ENCODE data around the gene PKDREJ. TPM values are rescaled to one million over a fixed set of nuclear protein-coding genes. Genes with fewer than 3 reads are reported as not detected.

PKDREJ gene
- total RNA-seq, 1 donor from 2014 or later, result 0.04 TPM

DNA sequence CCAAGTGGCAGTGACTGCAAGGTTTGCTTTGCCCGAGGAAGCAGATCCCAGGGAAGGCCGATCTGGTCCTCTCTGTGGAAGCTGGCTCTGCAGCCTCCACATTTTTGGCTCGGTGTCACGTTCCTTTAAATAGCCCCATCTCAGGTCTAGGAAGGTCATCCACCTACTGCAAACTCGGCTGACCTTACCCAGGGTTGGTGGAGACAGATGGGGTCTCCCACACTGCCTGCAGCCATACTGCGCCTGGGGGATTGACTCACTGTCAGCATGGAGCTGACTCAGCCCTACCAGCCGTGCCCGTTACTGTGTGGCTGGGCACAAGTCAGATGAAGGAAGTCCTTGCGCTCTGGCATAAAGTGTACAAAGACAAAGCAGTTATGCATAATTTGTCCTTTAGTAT is 29.9 kb downstream of the PKDREJ start:
- ATAC-seq, result peak; percentile 52

DNA sequence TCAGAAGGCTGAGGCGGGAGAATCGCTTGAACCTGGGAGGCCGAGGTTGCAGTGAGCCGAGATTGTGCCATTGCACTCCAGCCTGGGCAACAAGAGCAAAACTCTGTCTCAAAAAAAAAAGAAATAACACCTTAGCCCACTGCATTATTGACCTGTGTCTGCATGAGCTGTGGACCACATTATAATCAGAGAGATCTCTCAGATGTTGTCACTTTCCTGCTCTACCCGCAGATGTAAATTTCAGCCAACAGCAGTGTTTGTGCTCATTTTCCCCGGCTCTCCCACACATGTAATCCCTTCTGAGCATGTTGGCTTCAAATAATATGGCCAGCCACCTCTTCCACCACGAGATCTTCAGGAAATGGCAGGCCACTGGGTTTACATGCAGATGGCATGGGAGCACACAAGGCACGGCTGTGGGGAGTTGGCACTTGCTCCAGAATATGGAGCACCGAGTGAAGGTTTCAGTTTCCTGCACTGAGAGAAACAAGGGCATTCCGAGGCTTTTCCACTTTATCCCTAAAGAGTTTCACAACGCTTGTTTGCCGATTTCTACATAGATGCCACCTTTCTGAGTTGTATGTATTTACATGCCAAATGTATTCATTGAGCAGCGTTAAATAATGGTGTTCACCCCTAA is 32.8 kb downstream of the PKDREJ start:
- no peak for ATAC-seq

DNA sequence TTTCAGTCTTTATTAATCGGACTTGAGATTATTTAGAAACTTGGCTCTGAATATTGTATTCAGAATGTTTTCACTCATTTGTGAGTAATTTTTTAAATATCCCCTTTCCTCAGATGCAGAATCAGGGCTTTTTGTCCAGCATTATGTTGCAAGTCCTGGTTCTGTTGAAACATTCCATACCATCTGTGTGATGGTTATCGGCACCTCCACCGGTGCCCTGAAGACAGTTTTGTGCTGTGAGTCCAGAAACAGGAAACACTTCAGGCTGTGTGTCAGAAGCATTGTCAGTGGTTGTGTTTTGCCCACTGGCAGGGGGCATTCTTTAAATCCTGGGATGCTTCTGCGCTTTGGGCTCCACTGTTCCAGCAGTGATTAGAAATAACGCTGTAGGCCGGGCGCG is 33.4 kb downstream of the PKDREJ start:
- ATAC-seq, result no peak

DNA sequence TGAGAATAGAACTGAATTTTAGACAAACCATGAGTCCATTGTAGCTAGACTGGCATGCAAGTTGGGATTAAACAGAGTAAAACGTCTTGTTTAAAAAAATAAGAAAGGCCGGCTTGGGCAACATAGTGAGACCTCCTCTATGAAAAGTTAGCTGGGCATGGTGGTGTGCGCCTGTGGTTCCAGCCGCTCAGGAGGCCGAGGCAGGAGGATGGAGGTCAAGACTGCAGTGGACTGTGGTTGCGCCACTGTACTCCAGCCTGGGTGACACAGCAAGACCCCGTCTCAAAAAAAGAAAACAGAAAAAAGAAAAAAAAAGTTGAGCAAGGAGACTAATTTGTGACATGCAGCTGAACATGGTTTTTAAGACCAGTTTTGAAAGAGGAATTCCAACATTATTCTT is 36.6 kb downstream of the PKDREJ start:
- ATAC-seq, result no peak

DNA sequence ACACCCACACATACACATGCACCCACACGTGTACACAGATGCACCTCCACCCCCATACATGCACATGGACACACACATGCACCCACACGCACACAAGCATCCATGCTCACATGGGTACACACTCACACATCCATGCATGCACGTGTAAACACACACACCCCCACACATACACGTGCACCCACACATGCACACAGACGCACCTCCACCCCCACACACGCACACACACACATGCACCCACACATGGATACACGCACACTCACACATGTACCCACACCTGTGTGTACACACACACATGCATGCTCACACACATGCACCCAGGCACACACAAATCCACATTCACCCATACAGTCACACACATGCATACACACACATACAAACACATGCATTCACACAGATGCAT is 37.5 kb downstream of the PKDREJ start:
- ATAC-seq, result no peak

DNA sequence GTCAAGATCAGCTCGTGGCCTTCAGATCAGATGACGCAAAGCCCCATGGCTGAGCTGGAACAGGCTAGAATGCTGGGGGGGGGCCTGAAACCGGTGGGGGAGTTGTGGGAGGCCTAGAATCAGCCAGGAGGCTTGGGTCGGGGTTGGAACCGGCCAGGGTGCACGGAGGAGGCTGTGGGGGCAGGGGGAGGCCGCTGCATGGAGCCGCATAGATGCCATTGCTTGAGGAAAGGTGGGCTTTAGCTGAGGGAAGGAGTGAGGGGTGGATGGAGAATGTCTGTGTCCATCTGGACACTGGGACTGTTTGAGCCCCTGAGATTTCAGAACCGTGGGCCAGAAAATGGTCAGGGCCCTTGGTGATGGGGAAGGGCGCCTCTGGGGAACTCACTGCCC is 38.2 kb downstream of the PKDREJ start:
- ATAC-seq, result no peak

DNA sequence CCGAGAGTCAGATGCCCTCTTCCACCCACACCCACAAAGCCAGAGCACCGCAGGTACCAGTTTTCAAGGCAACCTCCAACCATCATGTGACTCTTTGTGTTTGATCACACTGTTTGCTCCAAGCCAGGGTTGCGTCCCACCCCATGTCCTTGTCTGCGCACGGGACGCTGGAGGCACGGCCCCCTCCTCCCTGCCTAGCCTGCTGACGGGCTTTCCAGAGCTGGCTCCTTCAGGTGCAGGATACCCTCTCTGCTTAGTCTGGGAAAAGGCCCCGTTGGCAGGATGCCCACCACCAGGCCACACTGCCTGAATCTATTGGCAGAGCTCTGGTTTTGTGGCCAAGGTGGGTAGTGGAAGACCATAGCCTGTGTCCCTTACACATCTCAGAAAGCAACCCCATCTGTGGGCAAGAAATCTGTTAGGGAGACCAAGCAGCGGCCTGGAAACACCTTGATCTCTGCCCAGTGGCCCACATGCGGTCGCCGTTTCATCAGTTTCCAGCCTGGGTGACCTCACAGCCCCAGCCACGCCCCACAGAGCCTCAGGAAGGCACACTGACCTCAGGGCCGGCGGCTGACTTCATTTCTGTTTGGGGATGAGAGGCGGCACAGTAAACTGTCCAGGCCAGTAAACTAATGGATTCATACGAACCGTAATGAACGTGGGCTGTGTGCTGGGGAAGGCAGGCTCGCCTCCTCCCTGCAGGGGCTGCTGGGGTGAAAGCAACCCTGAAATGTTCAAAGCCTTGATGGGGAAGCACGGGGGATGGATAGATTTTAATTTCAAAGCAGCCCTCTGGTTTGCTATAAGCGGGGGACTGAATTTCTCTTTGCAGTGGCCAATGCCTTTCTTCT is 38.9 kb downstream of the PKDREJ start:
- no peak for ATAC-seq

DNA sequence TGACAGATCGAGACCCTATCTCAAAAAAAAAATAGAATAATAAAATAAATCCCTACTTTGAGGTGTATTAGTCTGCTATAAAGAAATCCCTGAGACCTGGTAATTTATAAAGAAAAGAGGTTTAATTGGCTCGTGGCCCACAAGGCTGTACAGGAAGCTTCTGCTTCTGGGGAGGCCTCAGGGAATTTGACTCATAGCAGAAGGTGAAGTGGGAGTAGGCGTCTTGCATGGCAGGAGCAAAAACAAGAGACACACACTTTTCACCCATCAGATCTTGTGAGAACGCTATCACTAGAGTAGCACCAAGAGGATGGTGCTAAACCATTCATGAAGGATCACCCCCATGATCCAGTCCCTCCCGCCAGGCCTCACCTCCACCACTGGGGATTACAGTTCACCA is 42.2 kb downstream of the PKDREJ start:
- ATAC-seq, result no peak

DNA sequence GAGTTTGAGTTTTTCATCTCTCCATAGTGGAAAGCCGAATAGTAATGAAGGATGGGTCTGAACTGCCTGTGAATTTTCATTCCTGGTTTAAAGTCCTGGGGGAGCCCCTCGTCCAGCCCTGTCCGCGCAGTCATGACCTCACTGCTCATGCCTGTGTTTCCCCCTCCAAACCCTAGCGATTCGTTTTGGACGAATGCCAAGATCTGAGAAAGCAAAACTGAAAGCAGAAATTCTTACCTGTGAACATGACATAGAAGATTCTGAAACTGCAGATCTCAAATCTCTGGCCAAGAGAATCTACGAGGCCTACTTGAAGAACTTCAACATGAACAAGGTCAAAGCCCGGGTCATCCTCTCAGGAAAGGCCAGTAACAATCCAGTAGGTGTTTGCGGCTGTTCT is 43.5 kb downstream of the PKDREJ start:
- ATAC-seq, result no peak

DNA sequence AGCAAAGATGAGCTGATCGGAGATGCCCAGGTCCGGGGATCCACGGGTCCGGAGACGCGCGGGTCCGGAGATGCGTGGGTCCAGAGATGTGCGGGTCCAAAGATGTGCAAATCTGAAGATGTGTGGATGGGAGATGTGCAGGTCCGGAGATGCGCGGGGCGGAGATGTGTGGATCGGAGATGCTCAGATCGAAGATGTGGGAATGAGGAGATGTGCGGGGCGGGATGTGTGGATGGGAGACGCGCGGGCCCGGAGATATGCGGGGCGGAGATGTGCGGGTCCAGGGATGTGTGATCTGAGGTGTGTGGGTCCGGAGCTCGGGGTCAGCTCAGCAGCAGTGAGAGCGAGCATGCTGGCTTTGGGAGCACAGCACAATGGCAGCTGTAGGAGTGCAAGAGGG is 48.5 kb downstream of the PKDREJ start:
- no peak for ATAC-seq

DNA sequence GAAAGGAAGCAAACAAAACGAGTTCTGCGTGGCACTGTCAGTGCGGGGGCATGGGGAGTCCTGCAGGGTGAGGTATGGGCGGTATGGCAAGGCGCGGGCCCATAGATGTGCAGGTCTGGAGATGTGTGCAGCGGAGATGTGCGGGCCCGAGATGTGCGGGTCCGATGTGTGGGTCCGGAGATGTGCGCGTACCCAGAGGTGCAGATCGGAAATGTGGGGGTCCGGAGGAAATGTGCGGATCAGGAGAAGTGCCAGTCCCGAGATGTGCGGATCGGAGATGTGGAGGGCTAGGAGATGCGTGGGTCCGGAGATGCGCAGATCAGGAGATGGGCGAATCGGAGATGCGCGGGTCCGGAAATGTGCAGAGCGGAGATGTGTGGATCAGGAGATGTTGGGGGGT is 49.0 kb downstream of the PKDREJ start:
- ATAC-seq, result no peak

DNA sequence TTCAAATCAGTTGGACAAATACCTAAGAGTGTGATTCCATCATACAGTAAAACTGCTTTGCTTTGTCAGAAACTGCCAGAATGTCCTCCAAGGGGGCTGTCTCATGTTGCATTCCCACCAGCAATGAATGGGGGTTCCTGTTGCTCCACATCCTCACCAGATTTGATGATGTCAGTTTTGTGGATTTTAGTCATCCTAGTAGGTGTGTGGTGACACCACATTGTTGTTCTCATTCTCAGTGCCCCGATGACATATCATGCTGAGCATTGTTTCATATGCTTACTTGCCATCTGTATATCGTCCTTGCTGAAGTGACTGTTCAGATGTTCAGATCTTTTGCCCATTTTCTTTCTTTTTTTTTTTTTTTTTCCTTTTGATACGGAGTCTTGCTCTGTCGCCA is 50.1 kb downstream of the PKDREJ start:
- ATAC-seq, result no peak

DNA sequence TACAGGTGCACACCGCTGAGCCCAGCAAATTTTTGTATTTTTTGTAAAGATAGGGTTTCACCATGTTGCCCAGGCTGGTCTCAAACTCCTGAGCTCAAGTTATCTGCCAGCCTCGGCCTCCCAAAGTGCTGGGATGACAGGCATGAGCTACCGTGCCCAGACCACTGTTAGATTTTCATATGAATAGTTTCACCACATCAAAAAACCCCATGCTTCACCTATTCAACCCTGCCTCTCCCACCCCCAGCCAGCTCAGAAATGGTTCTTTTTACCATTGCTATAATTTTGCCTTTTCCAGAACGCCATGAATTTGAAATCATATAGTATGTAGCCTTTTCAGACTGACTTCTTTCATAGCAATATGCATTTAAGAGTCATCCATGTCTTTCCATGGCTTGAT is 50.9 kb downstream of the PKDREJ start:
- no peak for ATAC-seq

DNA sequence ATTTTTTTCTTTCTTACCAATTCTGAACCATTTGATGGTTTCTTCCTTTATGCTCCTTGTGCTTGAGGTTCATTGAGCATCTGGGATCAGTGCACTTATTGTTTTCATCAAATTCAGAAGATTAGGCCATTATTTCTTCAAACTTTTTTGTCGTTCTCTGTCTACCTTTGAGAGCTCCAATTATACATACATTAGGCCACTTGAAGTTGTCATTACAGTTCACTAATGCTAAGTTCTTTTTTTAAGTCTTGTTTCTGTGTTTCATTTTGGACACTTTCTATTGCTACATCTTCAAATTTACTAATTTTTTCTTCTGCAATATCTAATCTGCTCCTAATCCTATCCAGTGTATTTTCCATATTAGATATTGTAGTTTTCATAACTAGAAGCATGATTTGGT is 53.9 kb downstream of the PKDREJ start:
- no peak for ATAC-seq

Other genes with a start within 250 kb of the PKDREJ start
- gene PPARA, start 112.8 kb downstream of the PKDREJ start, total RNA-seq, result 12.9 TPM
- gene CDPF1, start 13.1 kb downstream of the PKDREJ start, total RNA-seq, result 3.1 TPM
- 11.2 TPM for gene TTC38, start 4.7 kb upstream of the PKDREJ start, total RNA-seq
- gene GTSE1, start 33.5 kb upstream of the PKDREJ start, total RNA-seq, result 10.2 TPM
- 19.8 TPM for gene TRMU, start 72.4 kb upstream of the PKDREJ start, total RNA-seq

Data from esophagus mucosa (tissue), 1 donor.